RPMI7951 (cell line): ENCODE measurements around the gene SBNO2. TPM values are rescaled to one million over a fixed set of nuclear protein-coding genes. Genes with fewer than 3 reads are reported as not detected.
"Not testable (repeated sequence)": the region's sequence is repeated elsewhere in the genome, so short reads cannot be mapped to it uniquely, and the experiment has no call there.

Experiments used
- DNase-seq: peaks from one replicate; pipeline ENCODE4 v3.0.0-alpha.2; 2012; ENCODE audit warnings: low read depth
- total RNA-seq: library from RNA; depleted of rRNA; stranded (reverse); fragments of >200 nt; shearing (Covaris generic); gene quantifications from 2 replicates; pipeline ENCODE4 v1.2.3, GENCODE V29; 2014

Gene SBNO2
- total RNA-seq, 1 experiment from 2014 or later: 12.1 TPM

- DNase-seq: no peak
These were observed 36.1 kb upstream of the SBNO2 start for GRCh38 chr19:1210227-1210538.

- not testable (repeated sequence) for DNase-seq
These were observed 34.8 kb upstream of the SBNO2 start for GRCh38 chr19:1208830-1209229.

- no peak for DNase-seq
These were observed 32.9 kb upstream of the SBNO2 start for GRCh38 chr19:1206864-1207450.

GRCh38 chr19:1206150-1206863, 32.2 kb upstream of the SBNO2 start:
- DNase-seq: no peak

GRCh38 chr19:1205114-1206099, 31.3 kb upstream of the SBNO2 start, which contains the start of gene STK11:
TSS of gene STK11 (plus strand) at chr19:1205778. CDS start at chr19:1206914, 1,136 bp downstream.
- DNase-seq: peak; percentile 97

- not testable (repeated sequence) for DNase-seq
These were observed 26.5 kb upstream of the SBNO2 start for GRCh38 chr19:1200614-1201013.

- DNase-seq: no peak
These were observed 25.5 kb upstream of the SBNO2 start for GRCh38 chr19:1199531-1199930.

GRCh38 chr19:1189419-1189818, 15.4 kb upstream of the SBNO2 start:
- DNase-seq: no peak

- peak; percentile 89 for DNase-seq
These were observed 9.6 kb upstream of the SBNO2 start for GRCh38 chr19:1183543-1184172.

GRCh38 chr19:1182727-1183126, 8.7 kb upstream of the SBNO2 start:
- no peak for DNase-seq

- DNase-seq: no peak
These were observed 8.0 kb upstream of the SBNO2 start for GRCh38 chr19:1182068-1182467.

GRCh38 chr19:1181606-1182005, 7.5 kb upstream of the SBNO2 start:
- no peak for DNase-seq

GRCh38 chr19:1177322-1178114, 3.5 kb upstream of the SBNO2 start:
- DNase-seq: peak; percentile 97

GRCh38 chr19:1173159-1173844, 766 bp downstream of the SBNO2 start:
- no peak for DNase-seq

- DNase-seq: peak; percentile 86
These were observed 1.5 kb downstream of the SBNO2 start for GRCh38 chr19:1172353-1173158.

- DNase-seq: no peak
These were observed 2.2 kb downstream of the SBNO2 start for GRCh38 chr19:1171755-1172352.

GRCh38 chr19:1170938-1171754, 2.9 kb downstream of the SBNO2 start:
- no peak for DNase-seq
